Measurements from ENCODE around the gene MAPK8.

Gene MAPK8

DNA sequence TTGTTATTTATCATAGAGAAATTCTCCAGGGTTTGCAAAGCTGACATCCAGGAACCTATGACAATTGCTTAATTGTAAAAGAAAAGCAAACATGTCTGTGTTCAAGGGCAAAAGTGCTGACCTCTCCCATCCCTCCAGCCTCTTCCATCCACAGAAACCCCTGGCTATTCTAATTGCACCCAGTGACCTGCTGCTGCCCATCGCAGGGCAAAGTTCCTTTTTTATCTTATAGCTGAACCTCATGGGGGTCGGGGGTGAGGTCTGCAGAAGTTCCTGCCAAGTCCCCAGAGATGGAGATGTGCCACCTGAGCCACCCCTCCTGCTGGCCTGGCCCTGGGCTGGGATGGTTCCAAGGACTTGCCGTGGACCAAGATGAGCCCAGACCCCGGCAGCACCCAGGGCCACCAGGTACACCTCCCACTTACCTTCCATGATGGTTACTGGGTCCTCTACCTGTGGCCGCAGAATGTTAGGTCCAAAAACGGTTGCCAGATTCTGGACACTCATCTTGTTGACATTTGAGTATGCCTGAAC is 146.5 kb downstream of the MAPK8 start:
- Histone ChIP-seq H3K18ac (ENCODE audit: low read length) (no peak overlapping the region), H3K27me3 (ENCODE audit: insufficient read depth, low read length, poor library complexity) (no peaks in the 10 kb centered on the region), H4K8ac (ENCODE audit: low read depth, low read length) (no peak overlapping the region), H3K4me2 (ENCODE audit: low read length) (no peak overlapping the region), H3K36me3 (ENCODE audit: control insufficient read depth, insufficient read depth, low read length) (no peaks in the 10 kb centered on the region), H3K56ac (ENCODE audit: low read length) (no peak overlapping the region), H3K4me3 (ENCODE audit: low read length) (no peak overlapping the region), H3K4ac (ENCODE audit: low read depth, low read length) (no peak overlapping the region), H3K9ac (ENCODE audit: low read length) (no peak overlapping the region), H4K5ac (ENCODE audit: low read length) (no peak overlapping the region), H2AK5ac (ENCODE audit: low read length) (no peak overlapping the region), H3K23ac (ENCODE audit: low read length) (no peak overlapping the region), H3K79me1 (ENCODE audit: low read length) (no peaks in the 10 kb centered on the region), H2BK5ac (ENCODE audit: low read length) (no peak overlapping the region), H3K79me2 (ENCODE audit: control insufficient read depth, insufficient read depth, low read length) (no peaks in the 10 kb centered on the region), H2BK15ac (replicated peaks; ENCODE audit: low read depth) (no peak overlapping the region), H3K4me1 (ENCODE audit: control insufficient read depth, low read depth, low read length) (no peaks in the 10 kb centered on the region), H2BK120ac (ENCODE audit: low read depth, low read length) (no peak overlapping the region), H3K27ac (ENCODE audit: low read depth, low read length) (no peak overlapping the region)
- DNase-seq = no peak
- WGBS (ENCODE audit: extremely low coverage, insufficient coverage, low lambda C conversion rate) = no CpG with 5 or more reads among the region's 6 CpGs

DNA sequence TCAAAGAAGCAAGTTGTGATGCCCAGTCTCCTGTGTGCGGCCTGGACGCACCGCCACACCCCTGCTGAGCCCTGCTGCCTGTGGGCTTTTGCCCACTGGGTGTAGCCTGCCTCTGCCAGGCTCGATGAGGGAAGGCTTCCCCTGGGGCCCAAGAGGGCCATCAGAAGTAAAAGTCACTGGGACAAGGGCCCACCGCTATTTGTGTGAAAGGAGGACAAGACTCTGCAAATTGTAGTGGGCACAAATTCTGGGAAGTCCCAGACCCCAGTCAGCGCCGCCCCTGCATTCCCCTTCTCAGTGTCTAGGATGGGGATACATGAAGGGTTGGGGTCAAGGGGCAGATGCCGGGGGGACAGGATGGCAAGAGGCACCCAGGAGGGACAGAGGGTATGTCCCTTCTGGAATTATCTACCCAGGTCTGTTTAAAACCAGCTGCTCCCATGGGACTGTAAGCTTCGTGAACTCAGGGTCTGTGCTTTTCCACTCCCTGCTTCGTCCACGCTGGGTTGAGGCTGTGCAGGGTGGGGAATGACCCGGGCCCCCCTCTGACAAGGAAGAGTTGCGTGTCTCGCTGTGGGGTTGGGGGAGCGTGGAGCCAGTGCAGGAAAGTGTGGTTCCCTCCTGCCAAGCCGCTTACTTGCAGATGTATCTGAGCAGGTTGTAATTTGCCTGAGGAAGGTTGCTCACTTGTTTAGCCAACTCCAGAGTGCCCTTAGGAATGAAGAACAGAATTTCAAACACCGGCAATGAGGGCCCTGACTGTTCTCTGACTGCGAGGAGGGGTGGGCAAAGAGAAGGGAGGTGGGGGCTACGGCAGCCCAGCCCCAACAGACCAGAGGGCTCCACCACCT is 147.2 kb downstream of the MAPK8 start:
- no peak overlapping the region for H3K4me2 ChIP-seq (ENCODE audit: low read length)
- no peaks in the 10 kb centered on the region for H3K4me1 ChIP-seq (ENCODE audit: control insufficient read depth, low read depth, low read length)
- H4K5ac ChIP-seq (ENCODE audit: low read length) = no peak overlapping the region
- no peak overlapping the region for H3K4me3 ChIP-seq (ENCODE audit: low read length)
- H3K79me1 ChIP-seq (ENCODE audit: low read length) = no peaks in the 10 kb centered on the region
- no peak overlapping the region for H3K27ac ChIP-seq (ENCODE audit: low read depth, low read length)
- no peak overlapping the region for H2AK5ac ChIP-seq (ENCODE audit: low read length)
- H3K18ac ChIP-seq (ENCODE audit: low read length) = no peak overlapping the region
- WGBS (ENCODE audit: extremely low coverage, insufficient coverage, low lambda C conversion rate) = no CpG with 5 or more reads among the region's 19 CpGs
- H3K27me3 ChIP-seq (ENCODE audit: insufficient read depth, low read length, poor library complexity) = no peaks in the 10 kb centered on the region
- H2BK15ac ChIP-seq (replicated peaks; ENCODE audit: low read depth) = no peak overlapping the region
- H4K8ac ChIP-seq (ENCODE audit: low read depth, low read length) = no peak overlapping the region
- no peak for DNase-seq
- no peak overlapping the region for H3K4ac ChIP-seq (ENCODE audit: low read depth, low read length)
- no peak overlapping the region for H3K23ac ChIP-seq (ENCODE audit: low read length)
- no peak overlapping the region for H2BK120ac ChIP-seq (ENCODE audit: low read depth, low read length)
- H3K79me2 ChIP-seq (ENCODE audit: control insufficient read depth, insufficient read depth, low read length) = no peaks in the 10 kb centered on the region
- H2BK5ac ChIP-seq (ENCODE audit: low read length) = no peak overlapping the region
- H3K56ac ChIP-seq (ENCODE audit: low read length) = no peak overlapping the region
- H3K9ac ChIP-seq (ENCODE audit: low read length) = no peak overlapping the region
- H3K36me3 ChIP-seq (ENCODE audit: control insufficient read depth, insufficient read depth, low read length) = no peaks in the 10 kb centered on the region

DNA sequence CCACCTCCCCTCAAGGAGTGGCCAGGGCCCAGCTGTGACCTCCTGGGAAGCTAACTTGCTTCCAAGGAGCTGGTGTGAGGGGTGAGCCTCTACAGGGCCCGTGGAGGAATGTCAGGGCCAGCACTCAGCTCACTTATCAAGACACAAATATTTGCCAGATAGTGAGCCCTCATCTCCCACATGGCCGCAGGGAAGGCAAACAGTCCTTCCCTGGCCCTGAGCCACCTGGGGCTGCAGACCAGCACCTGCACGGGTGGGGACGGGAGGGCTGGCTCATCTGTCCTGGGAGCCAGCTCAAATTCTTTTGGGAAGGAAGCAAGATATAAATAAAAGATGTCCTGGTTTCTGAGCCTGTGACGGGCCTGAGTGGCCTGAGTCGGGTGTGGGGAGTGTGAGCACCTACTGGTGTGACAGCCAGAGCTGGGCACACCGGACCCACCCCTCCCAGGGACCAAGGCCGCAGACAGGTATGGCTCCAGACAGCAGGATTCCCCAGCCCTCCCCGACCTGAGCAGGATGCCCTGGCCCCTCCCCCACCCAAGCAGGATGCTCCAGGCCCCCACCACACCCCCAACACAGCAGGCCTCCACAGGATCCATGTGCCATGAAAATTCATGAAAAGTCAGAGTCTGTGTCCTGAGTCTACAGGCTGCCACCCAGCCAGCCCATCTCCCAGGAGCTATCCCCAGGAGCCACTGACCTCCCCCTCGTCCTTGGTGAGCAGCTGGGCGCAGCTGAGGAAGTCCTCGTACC is 148.0 kb downstream of the MAPK8 start:
- Histone ChIP-seq H3K18ac (ENCODE audit: low read length) (no peak overlapping the region), H2AK5ac (ENCODE audit: low read length) (no peak overlapping the region), H3K23ac (ENCODE audit: low read length) (no peak overlapping the region), H3K79me1 (ENCODE audit: low read length) (no peaks in the 10 kb centered on the region), H3K9ac (ENCODE audit: low read length) (no peak overlapping the region), H3K4ac (ENCODE audit: low read depth, low read length) (no peak overlapping the region), H3K4me3 (ENCODE audit: low read length) (no peak overlapping the region), H4K8ac (ENCODE audit: low read depth, low read length) (no peak overlapping the region), H2BK5ac (ENCODE audit: low read length) (no peak overlapping the region), H3K4me2 (ENCODE audit: low read length) (no peak overlapping the region), H2BK15ac (replicated peaks; ENCODE audit: low read depth) (no peak overlapping the region), H3K56ac (ENCODE audit: low read length) (no peak overlapping the region), H3K4me1 (ENCODE audit: control insufficient read depth, low read depth, low read length) (no peaks in the 10 kb centered on the region), H4K5ac (ENCODE audit: low read length) (no peak overlapping the region), H3K36me3 (ENCODE audit: control insufficient read depth, insufficient read depth, low read length) (no peaks in the 10 kb centered on the region), H3K27ac (ENCODE audit: low read depth, low read length) (no peak overlapping the region), H3K27me3 (ENCODE audit: insufficient read depth, low read length, poor library complexity) (no peaks in the 10 kb centered on the region), H3K79me2 (ENCODE audit: control insufficient read depth, insufficient read depth, low read length) (no peaks in the 10 kb centered on the region), H2BK120ac (ENCODE audit: low read depth, low read length) (no peak overlapping the region)
- DNase-seq = peak; percentile 49
- no CpG with 5 or more reads among the region's 12 CpGs for WGBS (ENCODE audit: extremely low coverage, insufficient coverage, low lambda C conversion rate)

DNA sequence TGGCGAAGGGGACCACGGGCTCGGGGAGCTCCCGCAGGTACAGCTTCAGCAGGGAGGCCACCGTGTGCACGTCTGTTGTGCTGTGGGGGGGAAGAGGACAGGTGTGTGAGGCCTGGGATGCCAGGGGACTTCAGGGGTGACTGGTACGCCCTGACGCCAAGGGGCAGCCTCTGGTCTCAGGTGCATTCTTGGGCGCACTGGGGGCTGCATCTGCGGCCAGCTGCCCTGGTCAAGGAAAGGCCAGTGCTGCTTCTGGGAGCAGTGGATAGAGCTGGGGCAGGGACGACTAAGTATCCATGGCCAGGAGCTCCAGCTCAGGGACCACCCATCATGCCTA is 148.5 kb downstream of the MAPK8 start:
- WGBS (ENCODE audit: extremely low coverage, insufficient coverage, low lambda C conversion rate) = no CpG with 5 or more reads among the region's 11 CpGs
- H2BK5ac ChIP-seq (ENCODE audit: low read length) = no peak overlapping the region
- H3K4me2 ChIP-seq (ENCODE audit: low read length) = no peak overlapping the region
- H2AK5ac ChIP-seq (ENCODE audit: low read length) = no peak overlapping the region
- H4K8ac ChIP-seq (ENCODE audit: low read depth, low read length) = no peak overlapping the region
- no peak overlapping the region for H4K5ac ChIP-seq (ENCODE audit: low read length)
- no peaks in the 10 kb centered on the region for H3K79me1 ChIP-seq (ENCODE audit: low read length)
- H3K79me2 ChIP-seq (ENCODE audit: control insufficient read depth, insufficient read depth, low read length) = no peaks in the 10 kb centered on the region
- no peak for DNase-seq
- no peak overlapping the region for H3K18ac ChIP-seq (ENCODE audit: low read length)
- H3K9ac ChIP-seq (ENCODE audit: low read length) = no peak overlapping the region
- no peak overlapping the region for H3K4me3 ChIP-seq (ENCODE audit: low read length)
- H3K23ac ChIP-seq (ENCODE audit: low read length) = no peak overlapping the region
- H3K27ac ChIP-seq (ENCODE audit: low read depth, low read length) = no peak overlapping the region
- no peaks in the 10 kb centered on the region for H3K4me1 ChIP-seq (ENCODE audit: control insufficient read depth, low read depth, low read length)
- no peak overlapping the region for H2BK120ac ChIP-seq (ENCODE audit: low read depth, low read length)
- H3K56ac ChIP-seq (ENCODE audit: low read length) = no peak overlapping the region
- no peaks in the 10 kb centered on the region for H3K36me3 ChIP-seq (ENCODE audit: control insufficient read depth, insufficient read depth, low read length)
- H2BK15ac ChIP-seq (replicated peaks; ENCODE audit: low read depth) = no peak overlapping the region
- no peaks in the 10 kb centered on the region for H3K27me3 ChIP-seq (ENCODE audit: insufficient read depth, low read length, poor library complexity)
- no peak overlapping the region for H3K4ac ChIP-seq (ENCODE audit: low read depth, low read length)

DNA sequence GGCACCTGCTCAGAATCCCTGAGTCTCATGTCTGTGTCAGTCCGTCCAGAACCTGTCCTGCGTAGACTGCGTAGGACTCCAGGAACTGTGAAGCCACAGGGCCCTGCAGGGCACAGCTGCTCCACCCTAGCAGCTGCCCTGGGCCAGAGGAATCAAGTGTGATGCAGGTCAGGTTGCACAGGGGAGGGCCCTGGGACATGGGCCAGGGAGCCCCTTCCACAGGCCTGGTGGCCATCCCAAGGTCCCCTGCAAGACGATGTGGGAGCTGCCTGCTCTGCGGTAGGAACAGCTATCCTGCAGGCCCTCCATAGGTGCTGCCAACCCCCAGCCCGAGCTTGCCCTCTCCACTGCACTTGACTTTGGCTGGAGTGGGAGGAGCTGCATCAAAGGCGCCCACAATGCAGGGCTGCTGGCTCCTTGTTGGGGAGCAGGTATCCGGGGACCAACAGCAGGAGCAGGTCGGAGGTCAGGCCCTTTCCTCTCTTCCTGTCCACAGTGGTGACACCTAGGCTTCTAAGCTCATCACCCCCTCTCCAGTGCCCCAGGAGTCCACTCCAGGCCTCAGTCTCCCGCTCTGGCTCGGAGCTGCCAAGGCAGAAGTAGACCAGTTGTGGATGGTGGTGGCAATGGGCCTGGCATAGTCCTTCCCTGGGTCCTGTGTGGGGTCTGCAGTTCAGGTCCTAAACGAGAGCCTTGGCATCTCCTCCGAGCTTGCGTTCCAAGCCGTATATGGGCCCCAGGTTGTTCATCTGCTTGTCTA is 149.1 kb downstream of the MAPK8 start:
- Histone ChIP-seq H2BK15ac (replicated peaks; ENCODE audit: low read depth) (no peak overlapping the region), H3K4ac (ENCODE audit: low read depth, low read length) (no peak overlapping the region), H3K4me1 (ENCODE audit: control insufficient read depth, low read depth, low read length) (no peaks in the 10 kb centered on the region), H3K18ac (ENCODE audit: low read length) (no peak overlapping the region), H3K79me1 (ENCODE audit: low read length) (no peaks in the 10 kb centered on the region), H3K79me2 (ENCODE audit: control insufficient read depth, insufficient read depth, low read length) (no peaks in the 10 kb centered on the region), H3K23ac (ENCODE audit: low read length) (no peak overlapping the region), H3K9ac (ENCODE audit: low read length) (no peak overlapping the region), H3K27ac (ENCODE audit: low read depth, low read length) (no peak overlapping the region), H3K4me3 (ENCODE audit: low read length) (no peak overlapping the region), H4K5ac (ENCODE audit: low read length) (no peak overlapping the region), H2AK5ac (ENCODE audit: low read length) (no peak overlapping the region), H3K36me3 (ENCODE audit: control insufficient read depth, insufficient read depth, low read length) (no peaks in the 10 kb centered on the region), H3K4me2 (ENCODE audit: low read length) (no peak overlapping the region), H2BK120ac (ENCODE audit: low read depth, low read length) (no peak overlapping the region), H2BK5ac (ENCODE audit: low read length) (no peak overlapping the region), H4K8ac (ENCODE audit: low read depth, low read length) (no peak overlapping the region), H3K56ac (ENCODE audit: low read length) (no peak overlapping the region), H3K27me3 (ENCODE audit: insufficient read depth, low read length, poor library complexity) (no peaks in the 10 kb centered on the region)
- no peak for DNase-seq
- WGBS (ENCODE audit: extremely low coverage, insufficient coverage, low lambda C conversion rate) = no CpG with 5 or more reads among the region's 15 CpGs
